NCI-H1417 treated with DMSO at 0.1 percent for 48 hours (cell line): ENCODE data around the gene SLC16A9.

Source experiments
- DNase-seq: peaks from one replicate; lab custom pipeline; 2025; lab: John Stamatoyannopoulos, UW

SLC16A9 gene

GRCh38 chr10:59627366-59628018 lies 82.2 kb downstream of the SLC16A9 start:
- no peak for DNase-seq

GRCh38 chr10:59626523-59626869 lies 83.2 kb downstream of the SLC16A9 start:
- DNase-seq, result no peak

- DNase-seq, result no peak
These were observed 83.7 kb downstream of the SLC16A9 start for GRCh38 chr10:59625721-59626522.

GRCh38 chr10:59624951-59625350 lies 84.7 kb downstream of the SLC16A9 start:
- DNase-seq, result no peak

- no peak for DNase-seq
These were observed 85.5 kb downstream of the SLC16A9 start for GRCh38 chr10:59624136-59624535.

GRCh38 chr10:59623133-59624121 lies 86.2 kb downstream of the SLC16A9 start:
- DNase-seq, result no peak

GRCh38 chr10:59622320-59623132 lies 87.1 kb downstream of the SLC16A9 start:
- DNase-seq, result no peak

GRCh38 chr10:59621771-59622170 lies 87.9 kb downstream of the SLC16A9 start:
- DNase-seq, result no peak

GRCh38 chr10:59618666-59619065 lies 91.0 kb downstream of the SLC16A9 start:
- DNase-seq, result no peak

- DNase-seq, result no peak
These were observed 91.7 kb downstream of the SLC16A9 start for GRCh38 chr10:59617996-59618395.

GRCh38 chr10:59611048-59611447 lies 98.6 kb downstream of the SLC16A9 start:
- no peak for DNase-seq

- DNase-seq, result no peak
These were observed 101.7 kb downstream of the SLC16A9 start for GRCh38 chr10:59607970-59608369.

- no peak for DNase-seq
These were observed 103.1 kb downstream of the SLC16A9 start for GRCh38 chr10:59606551-59606961.

GRCh38 chr10:59601985-59602384 lies 107.7 kb downstream of the SLC16A9 start:
- DNase-seq, result no peak
